Measurements from ENCODE around the gene TDRD10.

The TDRD10 gene

GRCh38 chr1:154496383-154496782 lies 5.6 kb upstream of the TDRD10 start:
- in situ Hi-C loops (cut with MboI; ENCODE audit: low sequenced_read_pairs, unreplicated experiment), result no loop called here
- no peak for TF ChIP-seq CTCF (IDR thresholded peaks at IDR 0.05; ENCODE audit: borderline replicate concordance, control extremely low read depth, extremely low read depth, insufficient read depth, missing control alignments)
- no peak for DNase-seq (ENCODE audit: low spot score)

- no peak for TF ChIP-seq CTCF (IDR thresholded peaks at IDR 0.05; ENCODE audit: borderline replicate concordance, control extremely low read depth, extremely low read depth, insufficient read depth, missing control alignments)
- peak; percentile 37 for DNase-seq (ENCODE audit: low spot score)
- in situ Hi-C loops (cut with MboI; ENCODE audit: low sequenced_read_pairs, unreplicated experiment), result no loop called here
Observed at GRCh38 chr1:154497026-154497806, 4.8 kb upstream of the TDRD10 start.

GRCh38 chr1:154499446-154499845 lies 2.6 kb upstream of the TDRD10 start:
- TF ChIP-seq CTCF (IDR thresholded peaks at IDR 0.05; ENCODE audit: borderline replicate concordance, control extremely low read depth, extremely low read depth, insufficient read depth, missing control alignments), result no peak
- in situ Hi-C loops (cut with MboI; ENCODE audit: low sequenced_read_pairs, unreplicated experiment), result no loop called here
- no peak for DNase-seq (ENCODE audit: low spot score)

GRCh38 chr1:154500533-154500932 lies 1.5 kb upstream of the TDRD10 start:
- in situ Hi-C loops (cut with MboI; ENCODE audit: low sequenced_read_pairs, unreplicated experiment), result no loop called here
- TF ChIP-seq CTCF (IDR thresholded peaks at IDR 0.05; ENCODE audit: borderline replicate concordance, control extremely low read depth, extremely low read depth, insufficient read depth, missing control alignments), result no peak
- no peak for DNase-seq (ENCODE audit: low spot score)

- in situ Hi-C loops (cut with MboI; ENCODE audit: low sequenced_read_pairs, unreplicated experiment), result no loop called here
- TF ChIP-seq CTCF (IDR thresholded peaks at IDR 0.05; ENCODE audit: borderline replicate concordance, control extremely low read depth, extremely low read depth, insufficient read depth, missing control alignments), result no peak
- peak; percentile 50 for DNase-seq (ENCODE audit: low spot score)
Observed at GRCh38 chr1:154501423-154502065, 475 bp upstream of the TDRD10 start.

- in situ Hi-C loops (cut with MboI; ENCODE audit: low sequenced_read_pairs, unreplicated experiment), result no loop called here
- TF ChIP-seq CTCF (IDR thresholded peaks at IDR 0.05; ENCODE audit: borderline replicate concordance, control extremely low read depth, extremely low read depth, insufficient read depth, missing control alignments), result no peak
- DNase-seq (ENCODE audit: low spot score), result no peak
Observed at GRCh38 chr1:154502744-154503115, 711 bp downstream of the TDRD10 start.

Data from GM13976 (cell line).